ENCODE data around the gene GTF2E1. TPM values are rescaled to one million over a fixed set of nuclear protein-coding genes. Genes with fewer than 3 reads are reported as not detected.
A peak's percentile ranks its signal among the peaks of the same experiment; 100 is the strongest.

Gene GTF2E1
- total RNA-seq, 1 experiment from 2014 or later, result 21.5 TPM

- no peak for TF ChIP-seq CTCF (IDR thresholded peaks at IDR 0.05 in 2 of 3, conservative IDR thresholded peaks at IDR 0.05 in 1 of 3; ENCODE audit: borderline replicate concordance in 1 of 3, insufficient read depth in 1 of 3, low read depth in 2 of 3, low read length in 2 of 3)
- no peak for TF ChIP-seq ZFX (IDR thresholded peaks at IDR 0.05)
- TF ChIP-seq SP1 (IDR thresholded peaks at IDR 0.05; ENCODE audit: low read depth), result no peak
- no peak for TF ChIP-seq REST (IDR thresholded peaks at IDR 0.05; ENCODE audit: low read depth)
- no peak for TF ChIP-seq EZH2phosphoT487 (IDR thresholded peaks at IDR 0.05; ENCODE audit: borderline replicate concordance)
These were observed 51.1 kb downstream of the GTF2E1 start (continued) for GRCh38 chr3:120793601-120794000.

GRCh38 chr3:120795017-120795648 is 52.6 kb downstream of the GTF2E1 start:
- BruUV-seq (replicated peaks), result no TSS peak

More at GRCh38 chr3:120795017-120795648, 52.6 kb downstream of the GTF2E1 start:
- Histone ChIP-seq H3K4me2 (ENCODE audit: low read length) (no peak overlapping the region), H3K4me1 (ENCODE audit: control insufficient read depth in 1 of 2, insufficient read depth in 2 of 2, low read length in 2 of 2) (peaks cover 0 to 27% of the 10 kb centered on the region in 2 experiments; a peak in 2 of 4 replicates), H2AFZ (ENCODE audit: low read depth, low read length, poor library complexity, severe bottlenecking) (no peak overlapping the region), H3K36me3 (ENCODE audit: control insufficient read depth in 1 of 2, insufficient read depth in 2 of 2, low read length in 2 of 2) (no peaks in the 10 kb centered on the region), H3K9me3 (ENCODE audit: control insufficient read depth in 1 of 2, insufficient read depth in 1 of 2, low read depth in 1 of 2, low read length in 2 of 2) (no peaks in the 10 kb centered on the region), H3K79me2 (ENCODE audit: insufficient read depth, low read length) (no peaks in the 10 kb centered on the region), H4K20me1 (ENCODE audit: insufficient read depth) (no peaks in the 10 kb centered on the region), H3K9ac (ENCODE audit: low read length) (no peak overlapping the region), H3K4me3 (replicated peaks in 1 of 2; ENCODE audit: low read depth in 1 of 2, low read length in 2 of 2) (no peak overlapping the region), H3K27me3 (ENCODE audit: insufficient read depth, low read length) (no peaks in the 10 kb centered on the region), H3K27ac (ENCODE audit: low read depth, low read length) (no peak overlapping the region), H3K9me2 (ENCODE audit: insufficient read depth) (no peaks in the 10 kb centered on the region)
- ChIA-PET CTCF (interaction anchor here (0.5 to 4.7 kb wide), 23 partner anchors 10 to 381 kb away, joined by 3 to 49 read pairs (median 4); partner anchors contain the start of gene NDUFB4), RAD21 (ENCODE audit: low non-redundant PET in 1 of 2, low total read pairs in 2 of 2, uncharacterized antibody in 2 of 2, unreplicated experiment in 2 of 2) (interaction anchor here (0.7 to 1.4 kb wide), 3 partner anchors 172 to 376 kb away, joined by 3 to 4 read pairs (median 3); no protein-coding TSS in a partner anchor), POLR2A (no interaction called here)
- ATAC-seq, result peak; percentile 97
- intact Hi-C loops (cut with micrococcal nuclease), result loop anchor here (1.0 to 2.0 kb wide), 3 partner anchors 172 to 376 kb away; no protein-coding TSS in a partner anchor
- peak; percentile 61 for DNase-seq (ENCODE audit: low read depth, low spot score)
- TF ChIP-seq CBX3 (IDR thresholded peaks at IDR 0.05; ENCODE audit: low read depth), result 0 out of 2 replicates have a peak, but pooled peaks have one; percentile 17
- TF ChIP-seq POLR2A (IDR thresholded peaks at IDR 0.05; ENCODE audit: borderline replicate concordance, extremely low read depth, insufficient read depth, insufficient read length), result no peak
- TF ChIP-seq ATF3 (IDR thresholded peaks at IDR 0.05), result no peak
- TF ChIP-seq EGR1 (IDR thresholded peaks at IDR 0.05; ENCODE audit: low read depth), result no peak
- peak; percentile 93 for TF ChIP-seq RAD21 (IDR thresholded peaks at IDR 0.05; ENCODE audit: low read depth)
- TF ChIP-seq CTCF (IDR thresholded peaks at IDR 0.05 in 2 of 3, conservative IDR thresholded peaks at IDR 0.05 in 1 of 3; ENCODE audit: borderline replicate concordance in 1 of 3, insufficient read depth in 1 of 3, low read depth in 2 of 3, low read length in 2 of 3), result peak; percentile 81 to 93 (median 89)
- no peak for TF ChIP-seq FOSL1 (IDR thresholded peaks at IDR 0.05; ENCODE audit: low read depth)
- TF ChIP-seq YY1 (IDR thresholded peaks at IDR 0.05; ENCODE audit: extremely low read depth, insufficient replicate concordance, low read depth, low read length), result peak; percentile 69
- no peak for TF ChIP-seq ZNF274 (IDR thresholded peaks at IDR 0.05; ENCODE audit: low read depth, low read length)
